Adrenal gland (tissue), 12 donors: Measurements from ENCODE around the gene AGAP1. TPM values are rescaled to one million over a fixed set of nuclear protein-coding genes. Genes with fewer than 3 reads are reported as not detected.

Experiments
- DNase-seq, 7 donors: peaks; one replicate each; pipeline ENCODE4 v3.0.0-alpha.2; 2019 to 2020
- H3K27ac ChIP-seq, 5 donors: fragments of 200-600 bp; sonication (generic) in 4 of 5; 1 replicate in 3 of 5; 2 replicates in 2 of 5; pipeline versions ENCODE4 v1.5.1 to v1.8.0; 2016 to 2020; ENCODE audit warnings: mild to moderate bottlenecking in 1 of 5
- H3K27me3 ChIP-seq: fragments of 200-600 bp; 2 replicates; pipeline ENCODE4 v1.8.0; 2021
- H3K36me3 ChIP-seq, 2 donors: fragments of 200-600 bp; replicated peaks in 1 of 2; 1 replicate in 1 of 2; 2 replicates in 1 of 2; pipeline versions ENCODE4 v1.5.1 to v1.8.0; 2018 to 2022
- H3K4me1 ChIP-seq, 2 donors: fragments of 200-600 bp; replicated peaks in 1 of 2; 1 replicate in 1 of 2; 2 replicates in 1 of 2; pipeline versions ENCODE4 v1.5.1 to v1.8.0; 2018 to 2021
- H3K4me3 ChIP-seq, 4 donors: fragments of 200-600 bp; sonication (generic) in 3 of 4; one replicate each; pipeline ENCODE4 v1.5.1; 2016 to 2018
- H3K9me3 ChIP-seq, 3 donors: fragments of 200-600 bp; sonication (generic) in 1 of 3; replicated peaks in 1 of 3; 1 replicate in 2 of 3; 2 replicates in 1 of 3; pipeline versions ENCODE4 v1.5.1 to v1.8.0; 2016 to 2021
- POLR2A ChIP-seq, 2 donors: fragments of 450-650 bp; IDR thresholded peaks; one replicate each; pipeline ENCODE4 v1.6.1; 2017; ENCODE audit warnings: antibody characterized with exemption in 2 of 2, mild to moderate bottlenecking in 2 of 2, moderate library complexity in 1 of 2
- WGBS, 4 donors: extraction: QIAGEN DNeasy Blood & Tissue Kit in 2 of 4; methylation state at CpG; one replicate each; pipeline versions ENCODE4 v1.1.5 to v1.1.7; 2013 to 2017; 5-methylcytosine and 5-hydroxymethylcytosine counted together
- intact Hi-C, 2 donors: fragments of 100-400 bp; cut with DNase I; formaldehyde crosslinking; loops; one replicate each; pipeline versions ENCODE4 v1.14.1 to v1.15.0; 2022 to 2023
- polyA plus RNA-seq, 3 donors: library from polyadenylated mRNA; stranded (reverse); fragments of 200-250 nt in 2 of 3; fragments of 350-450 nt in 1 of 3; fragmentation: Illumina TruSeq in 1 of 3; extraction: RNeasy Lipid Tissue Mini Kit (QIAGEN cat#74804) in 1 of 3; gene quantifications; one replicate each; pipeline ENCODE4 v1.2.3, GENCODE V29; 2013 to 2014
- total RNA-seq, 9 donors: library from RNA; depleted of rRNA in 4 of 9; stranded (reverse); fragments of >200 nt in 4 of 9; fragments of 120-200 nt in 1 of 9; fragmentation: NEBNext Ultra II Directional in 1 of 9; extraction: Animal tissue kit (Norgen Biotek cat#: 25700) in 1 of 9; gene quantifications; one replicate each; pipeline versions ENCODE4 v1.1.0 to v1.2.4, GENCODE V29; 2013 to 2023
- TF ChIP-seq, protein P1 (sequence below), 6 experiments: fragments of 450-650 bp in 4 of 6; fragments of 200-600 bp in 2 of 6; sonication (generic) in 1 of 6; IDR thresholded peaks; 1 replicate in 5 of 6; 2 replicates in 1 of 6; pipeline versions ENCODE4 v1.5.1 to v1.8.0; 2016 to 2021; ENCODE audit warnings: antibody characterized with exemption in 6 of 6, mild to moderate bottlenecking in 2 of 6, moderate library complexity in 1 of 6
- donor health status: healthy with polysubstance abuse.
- donor health status: Bipolar disorder and iron deficiency.
- donor health status: DM: yes; HTN: yes; CAD: no.
- donor health status: DM: no; HTN: no; CAD: no.
- donor health status: DM: no; HTN: no; CAD: no.
- donor health status: DM: yes; HTN: yes; CAD: no.

AGAP1 gene
- total and polyA plus RNA-seq, 12 donors: 5.3 to 29.6 (median 17.7) TPM

DNA sequence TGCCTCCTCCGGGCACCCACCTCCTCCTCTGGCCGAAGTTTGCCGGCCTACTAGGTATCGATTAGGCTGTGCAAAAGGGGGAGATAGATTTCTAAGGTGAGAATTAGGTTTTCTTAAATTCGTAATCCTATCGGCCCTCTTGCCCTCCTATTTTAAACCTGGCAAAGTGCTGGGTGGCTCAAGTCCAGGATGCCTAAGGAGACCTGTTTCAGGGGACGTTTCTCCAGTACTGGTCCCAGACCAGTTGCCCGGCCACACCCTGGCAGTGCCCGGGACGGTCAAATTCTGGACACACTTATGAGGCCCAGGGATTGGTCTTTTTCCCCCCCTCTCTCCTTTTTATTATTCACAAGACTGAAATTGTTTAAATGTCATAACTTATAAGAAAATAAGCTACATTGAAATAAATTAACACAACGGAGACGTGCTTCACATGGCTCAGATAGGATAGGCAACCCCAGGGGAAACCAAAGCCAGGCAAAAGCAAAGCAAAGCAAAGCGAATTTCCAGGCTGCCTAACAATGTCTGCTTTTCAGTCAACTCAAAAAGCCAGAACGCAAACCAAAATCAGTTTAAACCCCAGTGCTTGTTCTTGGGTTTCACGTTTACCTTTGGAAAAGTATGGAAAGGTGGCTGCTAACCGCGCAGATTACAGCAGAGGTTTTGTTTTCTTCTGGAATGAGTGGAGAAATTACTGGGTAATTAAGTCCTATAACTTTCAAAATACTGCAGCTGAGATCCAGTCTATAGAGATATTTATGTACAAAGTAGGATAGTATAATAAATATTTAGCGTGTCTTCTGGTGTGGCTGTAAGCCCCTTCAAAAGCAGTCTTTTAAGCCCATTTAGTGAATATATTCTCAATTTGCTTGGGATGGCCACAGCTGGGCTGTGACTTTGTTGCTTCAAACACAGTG lies 671.3 kb downstream of the AGAP1 start:
- intact Hi-C loops: no loop called here
- Histone ChIP-seq H3K9me3 (no peaks in the 10 kb centered on the region), H3K4me1 (peaks cover 13 to 36% of the 10 kb centered on the region in 2 donors), H3K4me3 (no peak overlapping the region), H3K27ac (no peak overlapping the region), H3K36me3 (no peaks in the 10 kb centered on the region), H3K27me3 (peaks cover 98% of the 10 kb centered on the region)
- no peak for TF ChIP-seq POLR2A (IDR thresholded peaks at IDR 0.05)
- TF ChIP-seq, protein P1, sequence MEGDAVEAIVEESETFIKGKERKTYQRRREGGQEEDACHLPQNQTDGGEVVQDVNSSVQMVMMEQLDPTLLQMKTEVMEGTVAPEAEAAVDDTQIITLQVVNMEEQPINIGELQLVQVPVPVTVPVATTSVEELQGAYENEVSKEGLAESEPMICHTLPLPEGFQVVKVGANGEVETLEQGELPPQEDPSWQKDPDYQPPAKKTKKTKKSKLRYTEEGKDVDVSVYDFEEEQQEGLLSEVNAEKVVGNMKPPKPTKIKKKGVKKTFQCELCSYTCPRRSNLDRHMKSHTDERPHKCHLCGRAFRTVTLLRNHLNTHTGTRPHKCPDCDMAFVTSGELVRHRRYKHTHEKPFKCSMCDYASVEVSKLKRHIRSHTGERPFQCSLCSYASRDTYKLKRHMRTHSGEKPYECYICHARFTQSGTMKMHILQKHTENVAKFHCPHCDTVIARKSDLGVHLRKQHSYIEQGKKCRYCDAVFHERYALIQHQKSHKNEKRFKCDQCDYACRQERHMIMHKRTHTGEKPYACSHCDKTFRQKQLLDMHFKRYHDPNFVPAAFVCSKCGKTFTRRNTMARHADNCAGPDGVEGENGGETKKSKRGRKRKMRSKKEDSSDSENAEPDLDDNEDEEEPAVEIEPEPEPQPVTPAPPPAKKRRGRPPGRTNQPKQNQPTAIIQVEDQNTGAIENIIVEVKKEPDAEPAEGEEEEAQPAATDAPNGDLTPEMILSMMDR (IDR thresholded peaks at IDR 0.05): no peak
- 25 to 33% (median 30%) methylated on average over 17 to 18 of the region's 18 CpGs for WGBS, 4 donors
- no peak for DNase-seq

DNA sequence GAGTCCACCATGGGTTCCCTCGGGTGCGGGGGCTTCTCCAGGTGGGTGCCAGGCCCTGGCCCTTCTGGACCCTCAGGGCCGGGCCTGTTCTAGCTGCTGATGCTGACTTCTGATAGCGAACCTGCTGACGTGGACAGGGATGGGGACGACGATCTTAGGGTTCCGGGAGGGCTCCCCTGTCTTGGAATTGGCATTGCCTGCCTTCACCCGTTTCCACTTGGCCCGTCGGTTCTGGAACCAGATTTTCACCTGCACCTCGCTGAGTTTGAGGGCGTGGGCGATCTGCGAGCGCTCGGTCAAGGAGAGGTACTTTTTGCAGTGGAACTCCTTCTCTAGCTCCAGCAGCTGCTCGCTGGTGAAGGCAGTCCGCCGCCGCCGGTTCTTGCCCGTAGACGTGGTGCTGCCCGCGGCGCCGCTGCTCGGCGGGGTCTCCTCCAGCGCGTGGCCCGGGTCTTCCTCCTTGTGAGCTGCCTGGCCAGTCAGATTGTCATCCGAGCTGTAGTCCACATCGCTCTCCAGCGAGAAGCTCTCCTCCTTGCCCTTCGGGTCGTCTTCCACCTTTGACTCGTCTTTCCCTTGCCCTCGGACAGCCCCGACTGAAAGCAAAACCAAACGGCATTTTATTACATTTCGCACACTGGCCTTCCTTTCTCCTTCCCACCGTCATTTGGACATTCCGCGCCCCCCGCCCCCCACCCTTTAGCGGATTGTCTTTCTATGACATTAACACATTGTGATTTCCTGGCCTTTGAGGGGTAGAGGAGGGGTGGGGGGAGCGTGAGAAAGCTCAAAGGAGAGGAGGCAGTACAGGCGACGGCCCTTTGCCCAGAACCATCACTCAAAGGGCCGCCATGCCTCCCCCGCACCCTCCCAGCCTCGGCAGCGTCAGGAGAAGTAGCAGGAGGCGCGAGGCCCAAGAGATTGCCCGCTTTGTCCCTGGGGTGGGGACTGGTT lies 672.3 kb downstream of the AGAP1 start:
- H3K4me1 ChIP-seq: peaks cover 13 to 36% of the 10 kb centered on the region in 2 donors
- H3K4me3 ChIP-seq: peak overlapping the region in 1 of 4 donors; percentile 38
- no peak for DNase-seq
- H3K9me3 ChIP-seq: no peaks in the 10 kb centered on the region
- H3K27me3 ChIP-seq: peaks cover 99% of the 10 kb centered on the region
- 4 to 7% (median 6%) methylated on average over 13 to 58 of the region's 58 CpGs for WGBS, 4 donors
- H3K27ac ChIP-seq: no peak overlapping the region
- TF ChIP-seq, protein P1 (IDR thresholded peaks at IDR 0.05): no peak
- no peak for TF ChIP-seq POLR2A (IDR thresholded peaks at IDR 0.05)
- intact Hi-C loops: no loop called here
- no peaks in the 10 kb centered on the region for H3K36me3 ChIP-seq

DNA sequence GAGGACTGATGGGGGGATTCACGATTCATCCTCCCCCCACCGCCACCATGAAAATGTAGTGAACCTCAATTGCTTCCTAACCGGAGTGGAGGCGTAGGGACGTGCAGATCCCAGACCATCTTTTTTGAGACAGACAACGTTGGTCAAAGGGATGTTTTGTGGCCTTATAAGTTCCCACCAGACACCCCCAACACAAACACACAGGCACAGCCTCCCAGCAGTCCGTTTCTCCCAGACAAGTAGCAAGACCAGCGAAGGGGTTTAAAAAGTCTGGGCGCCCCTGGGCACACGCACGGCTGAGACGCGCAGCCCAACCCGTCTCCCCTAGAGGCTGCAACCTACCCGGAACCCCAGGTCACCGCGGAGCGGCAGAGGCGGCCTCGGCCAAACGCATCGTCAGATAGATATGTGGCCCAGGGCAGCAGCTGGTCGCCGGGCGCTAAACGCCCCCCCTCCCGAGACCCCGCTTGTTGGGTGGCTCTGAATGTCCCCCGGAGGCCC lies 673.0 kb downstream of the AGAP1 start:
- H3K9me3 ChIP-seq: no peaks in the 10 kb centered on the region
- H3K27me3 ChIP-seq: peaks cover 99% of the 10 kb centered on the region
- H3K4me3 ChIP-seq: peak overlapping the region in 1 of 4 donors; percentile 50
- peaks cover 13 to 36% of the 10 kb centered on the region in 2 donors for H3K4me1 ChIP-seq
- intact Hi-C loops: no loop called here
- no peak for DNase-seq
- H3K36me3 ChIP-seq: no peaks in the 10 kb centered on the region
- no peak overlapping the region for H3K27ac ChIP-seq
- WGBS, 4 donors: 4 to 12% (median 8%) methylated on average over 7 to 29 of the region's 29 CpGs
- TF ChIP-seq, protein P1 (IDR thresholded peaks at IDR 0.05): no peak
- no peak for TF ChIP-seq POLR2A (IDR thresholded peaks at IDR 0.05)
